K562 (cell line): Measurements from ENCODE around the gene SLC16A1. TPM values are rescaled to one million over a fixed set of nuclear protein-coding genes. Genes with fewer than 3 reads are reported as not detected.

Source experiments
- ATAC-seq: fragments of 200-7000 bp; cut with Tn5 transposase; 3 replicates; pipeline ENCODE4 v1.9.1; 2020; ENCODE audit warnings: moderate library complexity
- BruUV-seq: library from RNA; stranded (reverse); fragments of 400-500 nt; replicated peaks from 2 replicates; lab custom pipeline; 2021; lab: Mats Ljungman, UMichigan
- CTCF ChIA-PET: fragments of 300-600 bp; formaldehyde crosslinking; extraction: SDS; loops from one replicate; lab custom pipeline; 2021; ENCODE audit warnings: low intra/inter-chr PET ratio; lab: Yijun Ruan, JAX
- POLR2A ChIA-PET: fragments of 300-600, 350-650 bp; sonication (Branson Sonifier 250); formaldehyde crosslinking; extraction: SDS; loops from one replicate; lab custom pipeline; 2021; ENCODE audit warnings: antibody characterized with exemption, inconsistent platforms; lab: Yijun Ruan, JAX
- DNase-seq, 4 experiments: peaks; one replicate each; pipeline versions ENCODE4 v3.0.0 to v3.0.0-alpha.2; 2011 to 2018; ENCODE audit warnings: low spot score in 3 of 4, mixed read lengths in 3 of 4; ENCODE audit errors: extremely low read depth in 1 of 4
- FAIRE-seq: peaks from 2 replicates; lab custom pipeline; 2011; peaks lifted over from hg19 to GRCh38; lab: Jason Lieb, UNC
- H2AFZ ChIP-seq: 2 replicates; pipeline ENCODE4 v1.6.0; 2011; ENCODE audit warnings: low read depth, low read length, control low read depth, inconsistent platforms
- H3K27ac ChIP-seq: fragments of 200-600 bp; 3 replicates; pipeline ENCODE4 v1.8.0; 2011; ENCODE audit warnings: low read depth, mild to moderate bottlenecking, control low read depth, inconsistent platforms, low read length, moderate library complexity, mixed read lengths; ENCODE audit errors: extremely low read depth
- H3K27me3 ChIP-seq, 2 experiments: fragments of 300-600 bp in 1 of 2; 2 replicates in 1 of 2; 3 replicates in 1 of 2; pipeline versions ENCODE4 v1.6.0 to v1.8.0; 2011; ENCODE audit warnings: inconsistent platforms in 2 of 2, low read length in 2 of 2, mild to moderate bottlenecking in 1 of 2, mixed read lengths in 1 of 2, moderate library complexity in 1 of 2; ENCODE audit not compliant: control insufficient read depth in 2 of 2, insufficient read depth in 2 of 2
- H3K36me3 ChIP-seq: fragments of 300-600 bp; 3 replicates; pipeline ENCODE4 v1.8.0; 2011; ENCODE audit warnings: mild to moderate bottlenecking, low read length, inconsistent platforms; ENCODE audit not compliant: control insufficient read depth, insufficient read depth
- H3K4me1 ChIP-seq, 2 experiments: fragments of 200-600 bp in 1 of 2; replicated peaks in 1 of 2; 2 replicates in 1 of 2; 3 replicates in 1 of 2; pipeline versions ENCODE4 v1.5.1 to v1.8.0; 2011; ENCODE audit warnings: inconsistent platforms in 2 of 2, low read length in 2 of 2, mild to moderate bottlenecking in 1 of 2, mixed read lengths in 1 of 2, moderate library complexity in 1 of 2; ENCODE audit not compliant: control insufficient read depth in 2 of 2, insufficient read depth in 2 of 2
- H3K4me2 ChIP-seq: 2 replicates; pipeline ENCODE4 v1.6.1; 2011; ENCODE audit warnings: low read length, control low read depth, inconsistent platforms, mixed read lengths; ENCODE audit not compliant: insufficient read depth
- H3K4me3 ChIP-seq: fragments of 200-600 bp; sonication (generic), shearing (Covaris generic); 2 replicates; pipeline ENCODE4 v1.5.1; 2016; ENCODE audit warnings: control low read depth, inconsistent platforms
- H3K79me2 ChIP-seq: fragments of 200-600 bp; 3 replicates; pipeline ENCODE4 v1.8.0; 2011; ENCODE audit warnings: low read length, inconsistent platforms; ENCODE audit not compliant: control insufficient read depth, insufficient read depth
- H3K9ac ChIP-seq, 2 experiments: 2 replicates each; pipeline versions ENCODE4 v1.6.0 to v1.6.1; 2011; ENCODE audit warnings: low read depth in 2 of 2, low read length in 2 of 2, control low read depth in 1 of 2, inconsistent platforms in 1 of 2, mild to moderate bottlenecking in 1 of 2, mixed read lengths in 1 of 2; ENCODE audit not compliant: insufficient read depth in 1 of 2
- H3K9me1 ChIP-seq: one replicate; pipeline ENCODE4 v1.6.0; 2011; ENCODE audit warnings: inconsistent platforms, mild to moderate bottlenecking, low read length, moderate library complexity; ENCODE audit not compliant: control insufficient read depth, insufficient read depth
- H3K9me3 ChIP-seq: replicated peaks from 2 replicates; pipeline ENCODE4 v1.5.1; 2011; ENCODE audit warnings: low read depth, low read length, inconsistent platforms; ENCODE audit not compliant: control insufficient read depth, insufficient read depth
- H4K20me1 ChIP-seq: replicated peaks from 2 replicates; pipeline ENCODE4 v1.6.1; 2011; ENCODE audit warnings: low read length, inconsistent platforms, mixed read lengths; ENCODE audit not compliant: control insufficient read depth, insufficient read depth
- ELF1 ChIP-seq: fragments of 200-800 bp; sonication (Bioruptor generic); IDR thresholded peaks from 2 replicates; pipeline ENCODE4 v1.6.1; 2016; ENCODE audit warnings: missing genetic modification characterization, missing compliant biosample characterization
- ZEB2 ChIP-seq: fragments of 450-650 bp; IDR thresholded peaks from 2 replicates; pipeline ENCODE4 v1.6.1; 2016
- WGBS: fragments of 100-300 bp; shearing (Covaris generic); methylation state at CpG from one replicate; pipeline ENCODE4 v1.1.6; 2016; ENCODE audit warnings: low coverage, mixed read lengths; ENCODE audit not compliant: insufficient coverage; ENCODE audit errors: missing lambda C conversion rate; 5-methylcytosine and 5-hydroxymethylcytosine counted together
- in situ Hi-C: fragments of 300-500 bp; cut with MboI; formaldehyde crosslinking; loops from 4 replicates; pipeline ENCODE4 v1.15.0; 2018; ENCODE audit warnings: inconsistent platforms, mixed read lengths
- intact Hi-C: fragments of 100-400 bp; cut with micrococcal nuclease; formaldehyde crosslinking; loops from 2 replicates; pipeline ENCODE4 v1.14.2; 2022
- polyA plus RNA-seq, 8 experiments: library from polyadenylated mRNA; depleted of rRNA in 4 of 8; stranded (reverse) in 5 of 8; unstranded in 3 of 8; fragments of >200 nt; fragmentation: Nextera tagmentation in 2 of 8; fragmentation: Illumina TruSeq in 1 of 8; extraction: Ambion mirVana in 2 of 8; extraction: Trizol in 1 of 8; gene quantifications; 2 replicates each; pipeline versions ENCODE4 v1.2.1 to v1.2.3, GENCODE V29; 2011 to 2014; ENCODE audit warnings: inconsistent platforms in 1 of 8, missing spikeins in 1 of 8
- total RNA-seq, 7 experiments: library from RNA; depleted of rRNA in 6 of 7; stranded (reverse); fragments of >200 nt in 6 of 7; fragmentation: Illumina TruSeq in 2 of 7; extraction: Trizol in 2 of 7; gene quantifications; 2 replicates each; pipeline versions ENCODE4 v1.2.1 to v1.2.3, GENCODE V29; 2011 to 2021; ENCODE audit warnings: low replicate concordance in 1 of 7
- TF ChIP-seq, protein P1 (sequence below), 2 experiments: fragments of 450-650 bp in 1 of 2; sonication (generic) in 1 of 2; formaldehyde crosslinking in 1 of 2; IDR thresholded peaks in 1 of 2; conservative IDR thresholded peaks in 1 of 2; 2 replicates each; pipeline versions ENCODE4 v1.6.1 to v1.8.1; 2016 to 2023; ENCODE audit warnings: mild to moderate bottlenecking in 2 of 2, moderate library complexity in 2 of 2, inconsistent platforms in 1 of 2, missing genetic modification reagents in 1 of 2
- TF ChIP-seq, protein P2 (sequence below): IDR thresholded peaks from 2 replicates; pipeline ENCODE4 v1.6.1; 2014; ENCODE audit warnings: antibody characterized with exemption
- TF ChIP-seq, protein P3 (sequence below), 2 experiments: fragments of 450-650 bp; conservative IDR thresholded peaks; 2 replicates each; pipeline ENCODE4 v1.6.1; 2017; ENCODE audit warnings: mild to moderate bottlenecking in 2 of 2, moderate library complexity in 2 of 2
- TF ChIP-seq, protein P4 (sequence below): sonication (generic); IDR thresholded peaks from 2 replicates; pipeline ENCODE4 v1.6.1; 2016
- TF ChIP-seq, protein P5 (sequence below): fragments of 450-650 bp; IDR thresholded peaks from 2 replicates; pipeline ENCODE4 v1.6.1; 2016; ENCODE audit warnings: low read depth, mild to moderate bottlenecking, moderate library complexity
- TF ChIP-seq, protein P6 (sequence below): fragments of 250-450 bp; sonication (Bioruptor Pico); IDR thresholded peaks from 2 replicates; pipeline ENCODE4 v1.5.0; 2021; ENCODE audit warnings: mild to moderate bottlenecking, borderline replicate concordance

The SLC16A1 gene
- total and polyA plus RNA-seq, 9 of the 15 experiments (the other 6 are each of a cell fraction or from before 2014, with no cell fraction given): 73.1 to 244 (median 117) TPM

DNA sequence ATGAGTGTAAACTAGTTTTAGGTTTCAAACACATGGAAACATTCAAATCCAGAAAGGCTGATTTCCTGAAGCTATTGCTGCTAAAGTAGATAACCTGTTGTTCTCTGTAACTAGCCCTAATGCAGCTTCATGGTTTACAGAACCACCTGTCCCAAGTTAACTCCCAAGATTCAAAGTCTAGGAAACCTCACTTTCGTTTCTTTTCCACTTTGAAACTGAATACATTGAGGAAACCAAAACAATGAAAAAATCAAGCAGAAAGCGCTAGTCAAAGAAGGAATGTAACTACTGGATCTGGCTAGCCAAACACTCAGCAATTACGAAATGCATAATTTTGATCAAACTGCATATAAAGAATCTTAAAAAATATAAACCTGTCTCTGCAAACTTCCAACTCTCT, 17.8 kb downstream of the SLC16A1 start:
- H3K79me2 ChIP-seq: peaks cover 98% of the 10 kb centered on the region
- peaks cover 11 to 47% of the 10 kb centered on the region in 2 experiments for H3K4me1 ChIP-seq
- intact Hi-C loops: loop anchor here (5.0 kb wide), 1 partner anchor 56 kb away; no protein-coding TSS in a partner anchor
- peaks cover 5% of the 10 kb centered on the region; the same call in 1 of the 2 replicates for H4K20me1 ChIP-seq
- POLR2A ChIA-PET: interaction anchor here (5.4 to 12.6 kb wide), 2 partner anchors 12 to 13 kb away, joined by 44 to 190 read pairs; no protein-coding TSS in a partner anchor
- CTCF ChIA-PET: no interaction called here
- H3K4me3 ChIP-seq: no peak overlapping the region
- H3K36me3 ChIP-seq: peaks cover 45% of the 10 kb centered on the region
- no peak overlapping the region for H3K9ac ChIP-seq
- in situ Hi-C loops: no loop called here
- ATAC-seq (0 out of 3 replicates have a peak, but pooled peaks have one; percentile 6), DNase-seq (no peak), FAIRE-seq (no peak)
- H3K27ac ChIP-seq: peak overlapping the region; percentile 65; the same call in 2 of the 3 replicates
- no TSS peak for BruUV-seq
- no peaks in the 10 kb centered on the region for H3K9me3 ChIP-seq
- no peak overlapping the region for H2AFZ ChIP-seq
- H3K27me3 ChIP-seq: no peaks in the 10 kb centered on the region
- 49% methylated on average over 3 of the region's 3 CpGs for WGBS
- H3K9me1 ChIP-seq: no peaks in the 10 kb centered on the region
- peak overlapping the region; percentile 4; the same call in 1 of the 2 replicates for H3K4me2 ChIP-seq
- TF ChIP-seq, protein P1, sequence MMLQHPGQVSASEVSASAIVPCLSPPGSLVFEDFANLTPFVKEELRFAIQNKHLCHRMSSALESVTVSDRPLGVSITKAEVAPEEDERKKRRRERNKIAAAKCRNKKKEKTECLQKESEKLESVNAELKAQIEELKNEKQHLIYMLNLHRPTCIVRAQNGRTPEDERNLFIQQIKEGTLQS (IDR thresholded peaks at IDR 0.05): no peak
- TF ChIP-seq, protein P1 (CRISPR knock-in tag; conservative IDR thresholded peaks at IDR 0.05): no peak
- TF ChIP-seq, protein P2, sequence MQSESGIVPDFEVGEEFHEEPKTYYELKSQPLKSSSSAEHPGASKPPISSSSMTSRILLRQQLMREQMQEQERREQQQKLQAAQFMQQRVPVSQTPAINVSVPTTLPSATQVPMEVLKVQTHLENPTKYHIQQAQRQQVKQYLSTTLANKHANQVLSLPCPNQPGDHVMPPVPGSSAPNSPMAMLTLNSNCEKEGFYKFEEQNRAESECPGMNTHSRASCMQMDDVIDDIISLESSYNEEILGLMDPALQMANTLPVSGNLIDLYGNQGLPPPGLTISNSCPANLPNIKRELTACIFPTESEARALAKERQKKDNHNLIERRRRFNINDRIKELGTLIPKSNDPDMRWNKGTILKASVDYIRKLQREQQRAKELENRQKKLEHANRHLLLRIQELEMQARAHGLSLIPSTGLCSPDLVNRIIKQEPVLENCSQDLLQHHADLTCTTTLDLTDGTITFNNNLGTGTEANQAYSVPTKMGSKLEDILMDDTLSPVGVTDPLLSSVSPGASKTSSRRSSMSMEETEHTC: no peak
- TF ChIP-seq, protein P3, sequence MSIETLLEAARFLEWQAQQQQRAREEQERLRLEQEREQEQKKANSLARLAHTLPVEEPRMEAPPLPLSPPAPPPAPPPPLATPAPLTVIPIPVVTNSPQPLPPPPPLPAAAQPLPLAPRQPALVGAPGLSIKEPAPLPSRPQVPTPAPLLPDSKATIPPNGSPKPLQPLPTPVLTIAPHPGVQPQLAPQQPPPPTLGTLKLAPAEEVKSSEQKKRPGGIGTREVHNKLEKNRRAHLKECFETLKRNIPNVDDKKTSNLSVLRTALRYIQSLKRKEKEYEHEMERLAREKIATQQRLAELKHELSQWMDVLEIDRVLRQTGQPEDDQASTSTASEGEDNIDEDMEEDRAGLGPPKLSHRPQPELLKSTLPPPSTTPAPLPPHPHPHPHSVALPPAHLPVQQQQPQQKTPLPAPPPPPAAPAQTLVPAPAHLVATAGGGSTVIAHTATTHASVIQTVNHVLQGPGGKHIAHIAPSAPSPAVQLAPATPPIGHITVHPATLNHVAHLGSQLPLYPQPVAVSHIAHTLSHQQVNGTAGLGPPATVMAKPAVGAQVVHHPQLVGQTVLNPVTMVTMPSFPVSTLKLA (conservative IDR thresholded peaks at IDR 0.05): 0 out of 4 replicates have a peak, but pooled peaks have one; percentile 21 to 23
- TF ChIP-seq ZEB2 (no peak), ELF1 (tag) (0 out of 2 replicates have a peak, but pooled peaks have one; percentile 17)
- TF ChIP-seq, protein P4, sequence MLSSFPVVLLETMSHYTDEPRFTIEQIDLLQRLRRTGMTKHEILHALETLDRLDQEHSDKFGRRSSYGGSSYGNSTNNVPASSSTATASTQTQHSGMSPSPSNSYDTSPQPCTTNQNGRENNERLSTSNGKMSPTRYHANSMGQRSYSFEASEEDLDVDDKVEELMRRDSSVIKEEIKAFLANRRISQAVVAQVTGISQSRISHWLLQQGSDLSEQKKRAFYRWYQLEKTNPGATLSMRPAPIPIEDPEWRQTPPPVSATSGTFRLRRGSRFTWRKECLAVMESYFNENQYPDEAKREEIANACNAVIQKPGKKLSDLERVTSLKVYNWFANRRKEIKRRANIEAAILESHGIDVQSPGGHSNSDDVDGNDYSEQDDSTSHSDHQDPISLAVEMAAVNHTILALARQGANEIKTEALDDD: peak; percentile 93
- TF ChIP-seq, protein P5, sequence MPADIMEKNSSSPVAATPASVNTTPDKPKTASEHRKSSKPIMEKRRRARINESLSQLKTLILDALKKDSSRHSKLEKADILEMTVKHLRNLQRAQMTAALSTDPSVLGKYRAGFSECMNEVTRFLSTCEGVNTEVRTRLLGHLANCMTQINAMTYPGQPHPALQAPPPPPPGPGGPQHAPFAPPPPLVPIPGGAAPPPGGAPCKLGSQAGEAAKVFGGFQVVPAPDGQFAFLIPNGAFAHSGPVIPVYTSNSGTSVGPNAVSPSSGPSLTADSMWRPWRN: no peak
- TF ChIP-seq, protein P6, sequence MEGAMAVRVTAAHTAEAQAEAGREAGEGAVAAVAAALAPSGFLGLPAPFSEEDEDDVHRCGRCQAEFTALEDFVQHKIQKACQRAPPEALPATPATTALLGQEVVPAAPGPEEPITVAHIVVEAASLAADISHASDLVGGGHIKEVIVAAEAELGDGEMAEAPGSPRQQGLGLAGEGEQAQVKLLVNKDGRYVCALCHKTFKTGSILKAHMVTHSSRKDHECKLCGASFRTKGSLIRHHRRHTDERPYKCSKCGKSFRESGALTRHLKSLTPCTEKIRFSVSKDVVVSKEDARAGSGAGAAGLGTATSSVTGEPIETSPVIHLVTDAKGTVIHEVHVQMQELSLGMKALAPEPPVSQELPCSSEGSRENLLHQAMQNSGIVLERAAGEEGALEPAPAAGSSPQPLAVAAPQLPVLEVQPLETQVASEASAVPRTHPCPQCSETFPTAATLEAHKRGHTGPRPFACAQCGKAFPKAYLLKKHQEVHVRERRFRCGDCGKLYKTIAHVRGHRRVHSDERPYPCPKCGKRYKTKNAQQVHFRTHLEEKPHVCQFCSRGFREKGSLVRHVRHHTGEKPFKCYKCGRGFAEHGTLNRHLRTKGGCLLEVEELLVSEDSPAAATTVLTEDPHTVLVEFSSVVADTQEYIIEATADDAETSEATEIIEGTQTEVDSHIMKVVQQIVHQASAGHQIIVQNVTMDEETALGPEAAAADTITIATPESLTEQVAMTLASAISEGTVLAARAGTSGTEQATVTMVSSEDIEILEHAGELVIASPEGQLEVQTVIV (CRISPR knock-in tag): no peak
